NCI-H1930 (cell line): ENCODE measurements around the gene SCMH1.
"Not testable (repeated sequence)": the region's sequence is repeated elsewhere in the genome, so short reads cannot be mapped to it uniquely, and the experiment has no call there.

Experiments
- DNase-seq, 2 experiments: peaks; one replicate each; lab custom pipeline; 2025; lab: John Stamatoyannopoulos, UW

SCMH1 gene

GRCh38 chr1:41211608-41212007 is 30.5 kb downstream of the SCMH1 start:
- not testable (repeated sequence) for DNase-seq

GRCh38 chr1:41207053-41207452 is 35.1 kb downstream of the SCMH1 start:
- DNase-seq: not testable (repeated sequence)

DNA sequence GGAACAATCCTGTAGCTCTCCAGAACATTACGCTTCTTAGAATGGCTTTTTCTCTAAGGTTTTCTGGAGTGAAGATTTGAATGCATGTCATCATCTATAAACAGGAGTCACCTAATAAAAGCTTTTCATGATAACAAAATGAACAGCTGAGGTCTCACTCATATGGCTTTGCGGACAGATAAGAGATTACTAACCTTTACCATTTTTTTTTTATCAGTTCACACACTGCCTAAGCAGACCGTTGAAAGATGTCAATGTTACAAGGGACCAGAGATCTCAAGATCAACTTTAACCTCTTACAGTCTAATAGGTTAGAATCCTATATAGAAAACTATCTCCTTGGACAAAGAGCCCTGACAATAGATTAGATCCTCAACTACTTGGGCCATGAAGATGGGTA is 41.4 kb downstream of the SCMH1 start:
- DNase-seq: no peak

- DNase-seq: no peak
Observed at GRCh38 chr1:41199375-41199774, 42.7 kb downstream of the SCMH1 start.

DNA sequence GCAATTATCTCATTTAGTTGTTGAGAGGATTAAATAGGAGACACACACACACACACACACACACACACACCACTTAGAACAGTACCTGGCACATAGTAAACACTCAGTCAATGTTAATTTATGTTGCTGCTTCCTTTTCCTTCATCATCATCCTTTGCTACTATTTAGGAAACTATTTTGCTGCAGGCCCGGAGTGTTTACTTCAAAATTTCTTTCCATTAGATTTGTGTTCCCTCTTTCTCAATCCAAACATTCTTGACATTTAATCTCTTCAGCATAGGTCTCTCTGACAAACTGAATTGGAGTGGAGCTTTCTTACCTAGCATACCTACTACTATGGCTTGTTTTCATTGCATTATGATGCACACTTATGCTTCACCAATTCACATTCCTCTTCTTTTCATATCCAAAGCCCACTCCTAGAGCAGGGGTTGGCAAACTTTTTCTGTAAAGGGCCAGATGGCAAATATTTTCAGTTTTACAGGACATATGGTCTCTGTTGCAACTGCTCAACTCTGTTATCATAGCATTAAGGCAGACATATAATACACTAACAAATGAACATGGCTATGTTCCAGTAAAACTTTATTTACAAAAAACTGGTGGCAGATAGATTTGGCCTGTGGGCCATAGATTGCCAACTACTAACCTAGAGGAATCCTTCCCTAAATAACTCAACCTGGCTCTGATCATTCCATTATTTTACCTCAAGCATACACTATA is 49.5 kb downstream of the SCMH1 start:
- no peak for DNase-seq

GRCh38 chr1:41184446-41184845 is 57.7 kb downstream of the SCMH1 start:
- no peak for DNase-seq

GRCh38 chr1:41178230-41178629 is 63.9 kb downstream of the SCMH1 start:
- DNase-seq: not testable (repeated sequence)

DNA sequence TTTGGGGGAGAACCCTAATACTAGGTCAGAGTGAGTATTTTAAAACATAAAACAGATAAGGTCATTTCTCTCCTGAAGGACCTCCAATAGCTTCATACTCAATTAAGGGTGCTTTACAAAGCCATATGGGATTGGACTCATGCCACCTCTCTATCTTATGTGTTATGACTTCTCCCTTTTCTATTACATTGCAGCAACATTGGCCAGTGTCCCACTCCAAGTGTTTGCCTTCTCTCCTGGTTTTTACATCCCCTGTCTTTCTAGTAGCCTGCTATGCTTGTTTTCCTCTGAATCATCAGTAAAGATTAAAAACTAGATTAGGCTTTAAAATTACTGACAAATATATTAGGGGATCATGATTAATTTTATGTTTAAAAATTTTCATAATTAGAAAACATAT is 66.6 kb downstream of the SCMH1 start:
- no peak for DNase-seq

DNA sequence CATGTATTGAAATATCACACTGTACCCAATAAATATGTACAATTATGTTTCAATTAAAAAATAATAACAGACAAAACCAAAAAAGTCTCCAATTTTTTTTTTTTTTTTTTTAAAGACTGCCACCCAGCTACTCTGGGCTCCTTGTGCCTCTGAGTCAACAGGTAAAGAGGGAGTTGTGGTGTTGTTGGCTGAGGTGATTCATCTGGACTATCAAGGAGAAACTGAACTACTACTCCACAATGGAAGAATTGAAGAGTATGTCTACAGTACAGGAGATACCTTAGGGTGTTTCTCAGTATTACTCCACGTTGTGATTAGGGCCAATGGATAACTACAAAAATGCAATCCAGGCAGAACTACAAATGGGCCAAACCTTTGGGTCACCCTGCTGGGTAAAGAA is 67.9 kb downstream of the SCMH1 start:
- no peak for DNase-seq

DNA sequence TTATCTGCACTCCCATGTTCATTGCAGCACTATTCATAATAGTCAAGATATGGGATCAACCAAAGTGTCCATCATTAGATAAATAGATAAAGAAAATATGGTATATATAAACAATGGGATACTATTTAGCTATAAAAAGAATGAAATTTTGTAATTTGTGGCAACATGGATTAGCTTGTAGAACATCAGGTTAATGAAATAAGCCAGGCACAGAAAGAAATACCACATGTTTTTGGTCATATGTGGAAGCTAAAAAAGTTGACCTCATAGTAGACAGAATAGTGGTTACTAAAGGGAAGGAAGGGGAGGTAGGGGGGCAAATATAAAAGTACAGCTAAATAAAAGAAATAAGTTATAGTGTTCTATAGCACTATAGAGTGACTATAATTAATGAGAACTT is 68.5 kb downstream of the SCMH1 start:
- no peak for DNase-seq

GRCh38 chr1:41171266-41171874 is 70.7 kb downstream of the SCMH1 start:
- no peak for DNase-seq

- no peak for DNase-seq
Observed at GRCh38 chr1:41169799-41170180, 72.3 kb downstream of the SCMH1 start.

DNA sequence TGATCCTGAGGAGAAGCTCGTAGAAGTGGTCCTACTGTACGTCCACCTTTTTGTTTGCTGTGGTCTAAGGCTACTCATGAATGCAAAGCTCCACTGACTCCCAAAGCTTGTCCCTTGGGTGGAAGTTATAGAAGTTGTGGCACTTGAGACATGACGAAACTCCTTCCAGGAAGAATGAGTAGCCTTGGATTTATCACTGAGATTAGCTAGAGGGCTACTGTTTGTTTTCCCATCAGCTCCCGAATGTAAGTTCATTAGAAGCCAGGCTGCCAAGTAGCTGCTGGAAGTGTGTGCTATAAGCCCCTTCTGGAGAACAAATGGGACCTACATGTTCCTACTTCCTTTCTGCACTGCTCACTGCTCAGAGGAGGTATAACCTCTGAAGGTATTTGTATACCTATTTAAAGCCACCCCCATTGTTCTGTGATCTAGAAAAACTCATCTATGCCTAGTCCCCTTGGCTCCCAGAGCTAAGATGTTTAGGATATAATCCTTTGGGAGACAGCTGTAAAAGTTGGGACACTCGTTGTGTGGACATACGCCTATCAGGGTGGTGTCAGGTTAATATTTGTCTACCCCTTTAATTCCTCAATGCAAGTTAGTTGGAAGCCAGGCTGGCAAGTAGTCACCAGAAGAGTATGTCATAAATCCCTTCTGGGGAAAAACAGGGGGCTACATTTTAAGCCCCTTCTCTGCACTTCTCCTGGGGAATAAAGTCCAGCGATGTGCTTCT is 72.9 kb downstream of the SCMH1 start:
- no peak for DNase-seq

GRCh38 chr1:41167667-41168066 is 74.4 kb downstream of the SCMH1 start:
- DNase-seq: no peak

DNA sequence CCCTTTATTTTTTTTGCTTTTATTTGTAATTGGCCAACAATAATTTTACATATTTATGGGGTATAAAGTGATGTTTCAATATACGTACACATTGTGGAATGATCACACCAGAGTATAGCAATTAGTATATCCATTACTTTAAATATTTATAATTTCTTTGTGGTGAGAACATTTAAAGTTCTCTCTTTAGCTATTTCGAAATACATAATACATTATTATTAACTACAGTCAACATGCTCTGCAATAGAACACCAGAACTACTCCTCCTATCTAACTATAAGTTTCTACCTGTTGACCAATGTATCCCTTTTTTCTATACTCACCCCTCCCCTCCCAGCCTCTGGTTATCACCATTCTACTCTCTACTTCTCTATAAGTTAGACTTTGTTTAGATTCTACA is 77.4 kb downstream of the SCMH1 start:
- DNase-seq: no peak

DNA sequence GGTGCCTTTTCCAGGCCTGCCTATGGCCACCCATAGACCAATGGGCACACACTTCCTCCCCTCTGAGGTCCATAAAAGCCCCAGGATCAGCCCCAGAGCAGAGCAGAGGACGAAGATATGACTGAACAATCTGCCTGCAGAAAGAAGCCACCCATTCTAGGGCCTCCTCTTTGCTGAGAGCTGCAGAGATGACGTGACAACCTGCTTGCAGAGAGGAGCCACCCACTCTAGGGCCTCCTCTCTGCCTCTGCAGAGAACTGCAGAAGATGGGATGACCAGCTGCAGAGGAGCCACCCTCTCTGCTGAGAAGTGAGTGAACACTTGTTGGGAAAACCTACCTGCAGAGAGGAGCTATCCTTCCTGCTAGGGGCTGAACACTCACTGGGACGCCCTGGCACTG is 79.7 kb downstream of the SCMH1 start:
- no peak for DNase-seq

GRCh38 chr1:41161846-41162245 is 80.3 kb downstream of the SCMH1 start:
- no peak for DNase-seq

- DNase-seq: no peak
Observed at GRCh38 chr1:41160498-41161110, 81.5 kb downstream of the SCMH1 start.

GRCh38 chr1:41158966-41159365 is 83.1 kb downstream of the SCMH1 start:
- DNase-seq: no peak

DNA sequence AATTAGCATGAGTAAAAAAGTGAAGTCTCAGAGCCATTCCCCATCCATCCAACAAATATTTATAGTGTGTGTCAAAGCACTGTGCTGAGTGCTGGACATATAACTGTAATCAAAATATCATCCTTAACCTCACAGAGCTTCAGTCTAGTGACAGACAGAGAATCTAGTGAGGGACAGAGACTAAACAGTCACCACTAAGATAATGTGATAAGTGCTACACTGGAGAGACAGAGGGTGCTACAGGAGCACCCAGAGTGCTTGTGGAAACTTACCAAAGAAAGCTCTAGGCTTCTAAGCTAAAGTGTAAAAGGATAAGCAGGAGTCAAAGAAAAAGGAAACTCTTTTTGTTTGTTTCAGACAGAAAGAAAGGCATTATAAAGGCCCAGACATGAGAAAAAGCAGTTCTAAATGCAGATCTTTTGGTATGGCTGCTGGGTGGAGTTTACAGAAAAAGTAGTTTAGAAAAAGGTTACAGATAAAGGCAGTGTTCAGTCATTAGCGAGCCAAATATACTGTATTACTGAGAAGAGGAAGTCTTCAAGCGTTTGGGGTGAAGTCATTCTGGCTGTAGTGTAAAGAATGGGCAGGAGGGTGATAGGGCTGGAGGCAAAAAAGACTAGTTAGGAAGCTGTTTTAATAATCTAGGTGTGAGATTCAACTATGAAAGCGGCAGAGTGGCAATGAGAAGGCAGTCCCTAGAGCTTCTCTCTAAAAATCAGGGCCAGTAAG is 83.8 kb downstream of the SCMH1 start:
- DNase-seq: no peak

DNA sequence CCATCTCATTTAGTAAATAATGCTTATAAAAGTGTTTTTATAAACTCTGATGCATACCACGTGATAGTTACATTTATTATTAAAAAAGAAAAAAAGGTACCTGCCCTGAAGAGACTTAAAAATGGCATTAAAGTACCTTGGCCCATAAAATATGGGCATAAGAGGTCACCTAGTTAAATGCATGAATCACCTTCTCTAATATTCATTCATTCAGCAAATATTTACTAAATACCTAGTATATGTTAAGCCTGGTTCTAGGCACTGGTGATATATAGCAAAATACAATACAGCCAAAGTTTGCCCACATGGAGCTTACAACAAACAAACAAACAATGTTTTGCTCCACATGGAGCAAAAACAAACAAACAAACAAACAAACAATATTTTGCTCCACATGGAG is 87.0 kb downstream of the SCMH1 start:
- DNase-seq: no peak

- no peak for DNase-seq
Observed at GRCh38 chr1:41153750-41154274, 88.3 kb downstream of the SCMH1 start.
